ENCODE data around the gene RBBP6.
A peak's percentile ranks its signal among the peaks of the same experiment; 100 is the strongest.
"Not testable (repeated sequence)": the region's sequence is repeated elsewhere in the genome, so short reads cannot be mapped to it uniquely, and the experiment has no call there.

The RBBP6 gene

DNA sequence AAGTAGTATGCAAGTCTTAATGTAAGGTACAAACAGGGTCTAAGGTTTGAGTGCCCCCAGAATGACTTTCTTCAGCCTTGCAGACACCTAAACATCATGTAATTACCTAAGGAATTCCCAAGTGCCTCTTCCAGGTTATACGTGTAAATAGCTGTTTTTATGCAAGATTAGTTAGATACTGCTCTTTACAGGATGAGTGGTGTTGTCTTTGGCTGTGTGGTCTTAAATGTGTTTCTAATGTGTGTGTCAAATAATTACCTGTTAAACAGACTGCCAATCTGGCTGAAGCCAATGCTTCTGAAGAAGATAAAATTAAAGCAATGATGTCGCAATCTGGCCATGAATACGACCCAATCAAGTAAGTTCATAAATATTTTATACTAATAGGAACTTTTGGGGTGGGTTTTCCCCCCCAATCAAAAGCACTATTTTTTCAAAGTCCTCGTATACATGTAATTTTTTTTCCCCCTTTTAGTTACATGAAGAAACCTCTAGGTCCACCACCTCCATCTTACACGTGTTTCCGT lies 16.0 kb downstream of the RBBP6 start:
- FAIRE-seq (no peak), DNase-seq (ENCODE audit: low spot score) (no peak)

DNA sequence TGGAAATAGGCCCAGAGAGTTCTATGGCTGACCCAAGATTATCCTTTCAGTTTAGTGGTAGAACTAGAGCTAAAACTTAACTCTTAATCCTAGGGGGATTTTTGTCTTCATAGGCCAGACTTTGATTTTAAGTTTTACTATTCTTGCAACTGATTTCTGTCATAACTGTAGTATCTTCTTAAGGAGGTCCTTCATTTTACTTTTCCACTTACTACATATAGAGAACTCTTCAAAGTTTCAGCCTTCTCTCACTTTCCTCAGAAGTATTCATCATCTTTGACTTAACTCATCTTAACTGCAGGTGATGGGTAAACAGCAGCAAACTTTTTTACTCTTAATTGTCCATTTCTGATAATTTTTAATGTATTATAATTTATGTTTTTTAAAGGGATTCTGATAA lies 23.4 kb downstream of the RBBP6 start:
- FAIRE-seq: no peak
- no peak for DNase-seq (ENCODE audit: low spot score)

DNA sequence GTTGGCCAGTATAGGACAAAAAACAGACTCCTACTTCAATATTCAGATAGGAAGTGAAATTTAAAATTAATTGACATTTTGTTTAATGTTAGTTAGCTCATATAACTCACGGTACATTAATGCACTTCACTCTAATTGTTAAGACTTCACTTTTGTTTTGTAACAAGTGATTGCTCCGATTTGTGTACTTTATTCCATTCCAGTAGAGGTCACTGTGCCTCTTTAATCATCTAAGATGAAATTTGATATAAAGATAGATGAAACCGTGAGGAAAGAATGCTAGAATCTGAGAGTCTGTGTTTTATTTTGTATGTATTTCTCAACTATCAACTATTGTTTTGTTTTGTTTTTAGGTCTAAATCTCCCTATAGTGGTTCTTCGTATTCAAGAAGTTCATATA lies 29.0 kb downstream of the RBBP6 start:
- FAIRE-seq: no peak
- DNase-seq (ENCODE audit: low spot score): no peak

DNA sequence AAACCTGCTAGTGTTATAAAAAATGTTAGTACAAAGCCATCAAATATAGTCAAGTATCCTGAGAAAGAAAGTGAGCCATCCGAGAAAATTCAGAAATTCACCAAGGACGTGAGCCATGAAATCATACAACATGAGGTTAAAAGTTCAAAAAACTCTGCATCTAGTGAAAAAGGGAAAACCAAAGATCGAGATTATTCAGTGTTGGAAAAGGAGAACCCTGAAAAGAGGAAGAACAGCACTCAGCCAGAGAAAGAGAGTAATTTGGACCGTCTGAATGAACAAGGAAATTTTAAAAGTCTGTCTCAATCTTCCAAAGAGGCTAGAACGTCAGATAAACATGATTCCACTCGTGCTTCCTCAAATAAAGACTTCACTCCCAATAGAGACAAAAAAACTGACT lies 31.7 kb downstream of the RBBP6 start:
- DNase-seq (ENCODE audit: low spot score): no peak
- FAIRE-seq: no peak

DNA sequence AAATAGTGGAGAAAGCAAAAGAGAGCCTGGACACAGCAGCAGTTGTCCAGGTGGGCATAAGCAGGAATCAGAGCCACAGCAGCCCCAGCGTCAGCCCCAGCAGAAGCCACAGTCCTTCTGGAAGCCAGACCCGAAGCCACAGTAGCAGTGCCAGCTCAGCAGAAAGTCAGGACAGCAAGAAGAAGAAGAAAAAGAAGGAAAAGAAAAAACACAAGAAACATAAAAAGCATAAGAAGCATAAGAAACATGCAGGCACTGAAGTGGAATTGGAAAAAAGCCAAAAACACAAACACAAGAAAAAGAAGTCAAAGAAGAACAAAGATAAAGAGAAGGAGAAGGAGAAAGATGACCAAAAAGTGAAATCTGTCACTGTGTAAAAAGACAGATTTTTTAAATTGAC lies 32.7 kb downstream of the RBBP6 start:
- FAIRE-seq: no peak

DNA sequence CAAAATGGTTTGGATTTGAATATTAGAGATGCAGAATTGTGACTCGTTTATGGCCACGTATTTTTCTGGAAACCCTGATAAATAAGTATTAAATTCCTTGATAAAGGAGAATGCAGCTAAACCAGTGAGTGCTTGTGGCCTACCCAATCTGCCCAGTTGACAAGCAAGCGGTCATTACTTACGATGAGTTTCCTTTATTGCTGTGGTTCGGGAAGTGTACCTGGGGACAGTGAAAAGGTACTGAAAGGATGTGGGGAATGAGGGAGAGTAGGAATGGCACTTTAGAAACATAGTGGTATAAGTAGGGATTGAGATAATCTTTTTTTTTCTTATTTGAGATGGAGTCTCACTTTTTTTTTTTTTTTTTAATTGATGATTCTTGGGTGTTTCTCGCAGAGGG lies 33.8 kb downstream of the RBBP6 start:
- no peak for FAIRE-seq

More for the DNA sequence above, 32.7 kb downstream of the RBBP6 start:
- no peak for DNase-seq (ENCODE audit: low spot score)

DNA sequence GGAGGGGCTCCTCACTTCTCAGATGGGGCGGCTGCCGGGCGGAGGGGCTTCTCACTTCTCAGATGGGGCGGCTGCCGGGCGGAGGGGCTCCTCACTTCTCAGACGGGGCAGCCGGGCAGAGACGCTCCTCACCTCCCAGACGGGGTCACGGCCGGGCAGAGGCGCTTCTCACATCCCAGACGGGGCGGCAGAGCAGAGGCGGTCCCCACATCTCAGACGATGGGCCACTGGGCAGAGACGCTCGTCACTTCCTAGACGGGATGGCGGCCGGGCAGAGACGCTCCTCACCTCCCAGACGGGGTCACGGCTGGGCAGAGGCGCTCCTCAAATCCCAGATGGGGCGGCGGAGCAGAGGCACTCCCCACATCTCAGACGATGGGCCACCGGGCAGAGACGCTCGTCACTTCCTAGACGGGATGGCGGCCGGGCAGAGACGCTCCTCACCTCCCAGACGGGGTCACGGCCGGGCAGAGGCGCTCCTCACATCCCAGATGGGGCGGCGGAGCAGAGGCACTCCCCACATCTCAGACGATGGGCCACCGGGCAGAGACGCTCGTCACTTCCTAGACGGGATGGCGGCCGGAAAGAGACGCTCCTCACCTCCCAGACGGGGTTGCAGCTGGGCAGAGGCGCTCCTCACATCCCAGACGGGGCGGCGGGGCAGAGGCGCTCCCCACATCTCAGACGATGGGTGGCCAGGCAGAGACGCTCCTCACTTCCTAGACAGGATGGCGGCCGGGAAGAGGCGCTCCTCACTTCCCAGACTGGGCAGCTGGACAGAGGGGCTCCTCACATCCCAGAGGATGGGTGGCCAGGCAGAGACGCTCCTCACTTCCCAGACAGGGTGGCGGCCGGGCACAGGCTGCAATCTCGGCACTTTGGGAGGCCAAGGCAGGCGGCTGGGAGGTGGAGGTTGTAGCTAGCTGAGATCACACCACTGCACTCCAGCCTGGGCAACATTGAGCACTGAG lies 35.4 kb downstream of the RBBP6 start:
- DNase-seq (ENCODE audit: low spot score); FAIRE-seq: not testable (repeated sequence)

More for the DNA sequence above, 33.8 kb downstream of the RBBP6 start:
- DNase-seq (ENCODE audit: low spot score): no peak

DNA sequence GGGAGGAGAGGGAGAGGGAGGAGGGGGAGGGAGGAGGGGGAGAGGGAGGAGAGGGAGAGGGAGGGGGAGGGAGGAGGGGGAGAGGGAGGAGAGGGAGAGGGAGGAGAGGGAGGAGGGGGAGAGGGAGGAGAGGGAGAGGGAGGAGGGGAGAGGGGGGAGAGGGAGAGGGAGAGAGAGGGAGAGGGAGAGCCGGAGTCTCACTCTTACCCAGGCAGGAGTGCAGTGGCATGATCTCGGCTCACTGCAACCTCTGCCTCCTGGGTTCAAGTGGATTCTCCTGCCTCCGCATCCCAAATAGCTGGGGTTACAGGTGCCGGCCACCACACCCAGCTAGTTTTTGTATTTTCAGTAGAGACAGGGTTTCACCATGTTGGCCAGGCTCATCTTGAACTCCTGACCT lies 36.4 kb downstream of the RBBP6 start:
- not testable (repeated sequence) for FAIRE-seq

DNA sequence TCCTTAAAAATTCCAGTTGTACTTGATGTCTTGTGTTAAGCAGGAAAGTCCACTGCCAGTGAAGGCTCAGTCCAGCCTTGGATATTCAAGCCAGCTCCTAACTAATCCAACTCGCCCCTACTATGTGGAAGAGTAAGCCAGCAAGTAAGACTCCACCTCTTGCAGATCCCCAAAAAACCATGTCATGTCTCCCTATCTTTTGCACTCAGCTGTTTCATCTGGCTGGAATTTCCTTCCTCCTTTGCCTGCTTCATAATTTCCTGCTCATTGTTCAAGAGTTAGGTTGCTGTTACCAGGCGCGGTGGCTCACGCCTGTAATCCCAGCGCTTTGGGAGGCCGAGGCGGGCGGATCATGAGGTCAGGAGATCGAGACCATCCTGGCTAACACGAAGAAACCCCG lies 37.8 kb downstream of the RBBP6 start:
- DNase-seq (ENCODE audit: low spot score): no peak
- no peak for FAIRE-seq

More for the DNA sequence above, 36.4 kb downstream of the RBBP6 start:
- not testable (repeated sequence) for DNase-seq (ENCODE audit: low spot score)

DNA sequence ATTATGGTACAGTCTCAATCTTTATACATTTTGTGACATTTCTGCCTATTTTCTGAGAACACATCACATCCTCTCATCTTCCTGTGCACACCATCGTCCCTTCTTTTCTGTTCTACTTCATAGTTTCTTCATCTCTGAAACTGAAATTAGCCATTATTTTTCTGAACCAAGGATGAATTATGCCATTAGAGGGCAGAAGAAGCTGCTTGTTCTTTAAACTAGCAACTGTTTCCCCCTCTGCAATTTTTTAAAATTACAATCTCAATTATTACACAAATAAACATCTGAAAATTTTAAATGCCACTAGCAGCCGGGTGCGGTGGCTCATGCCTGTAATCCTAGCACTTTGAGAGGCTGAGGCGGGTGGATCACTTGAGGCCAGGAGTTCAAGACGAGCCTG lies 41.3 kb downstream of the RBBP6 start:
- DNase-seq (ENCODE audit: low spot score) (no peak), FAIRE-seq (no peak)

DNA sequence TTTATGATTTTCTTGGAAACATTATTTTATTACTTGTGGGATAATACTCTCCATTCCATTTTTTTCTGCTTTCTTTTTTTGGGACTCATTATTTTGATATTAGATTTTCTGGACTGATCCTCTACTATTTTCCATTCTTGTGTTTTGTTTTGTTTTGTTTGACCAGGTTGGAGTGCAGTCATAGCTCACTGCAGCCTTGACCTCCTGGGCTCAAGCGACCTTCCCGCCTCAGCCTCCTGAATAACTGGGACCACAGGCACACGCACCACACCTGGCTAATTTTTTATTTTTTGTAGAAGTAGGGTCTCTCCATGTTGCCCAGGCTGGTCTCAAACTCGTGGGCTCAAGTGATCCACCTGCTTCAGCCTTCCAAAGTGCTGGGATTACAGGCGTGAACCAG lies 44.1 kb downstream of the RBBP6 start:
- no peak for FAIRE-seq
- DNase-seq (ENCODE audit: low spot score): no peak

DNA sequence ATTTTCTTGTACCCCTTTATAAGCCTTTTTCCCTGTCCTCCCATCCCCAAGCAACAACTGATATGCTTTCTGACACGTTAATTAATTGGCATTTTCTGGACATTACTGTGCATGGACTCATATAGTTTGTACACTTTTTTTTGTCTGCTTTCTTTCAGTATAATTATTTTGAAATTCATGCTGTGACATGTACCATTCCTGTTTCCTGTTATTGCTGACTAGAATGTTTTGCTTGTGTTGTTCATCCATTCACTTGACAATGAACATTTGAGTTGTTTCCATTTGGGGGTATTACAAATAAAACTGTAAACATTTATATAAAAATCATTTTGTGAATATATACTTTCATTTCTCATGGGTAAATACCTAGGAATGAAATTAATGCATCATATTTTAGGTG lies 50.6 kb downstream of the RBBP6 start:
- no peak for FAIRE-seq
- DNase-seq (ENCODE audit: low spot score): no peak

DNA sequence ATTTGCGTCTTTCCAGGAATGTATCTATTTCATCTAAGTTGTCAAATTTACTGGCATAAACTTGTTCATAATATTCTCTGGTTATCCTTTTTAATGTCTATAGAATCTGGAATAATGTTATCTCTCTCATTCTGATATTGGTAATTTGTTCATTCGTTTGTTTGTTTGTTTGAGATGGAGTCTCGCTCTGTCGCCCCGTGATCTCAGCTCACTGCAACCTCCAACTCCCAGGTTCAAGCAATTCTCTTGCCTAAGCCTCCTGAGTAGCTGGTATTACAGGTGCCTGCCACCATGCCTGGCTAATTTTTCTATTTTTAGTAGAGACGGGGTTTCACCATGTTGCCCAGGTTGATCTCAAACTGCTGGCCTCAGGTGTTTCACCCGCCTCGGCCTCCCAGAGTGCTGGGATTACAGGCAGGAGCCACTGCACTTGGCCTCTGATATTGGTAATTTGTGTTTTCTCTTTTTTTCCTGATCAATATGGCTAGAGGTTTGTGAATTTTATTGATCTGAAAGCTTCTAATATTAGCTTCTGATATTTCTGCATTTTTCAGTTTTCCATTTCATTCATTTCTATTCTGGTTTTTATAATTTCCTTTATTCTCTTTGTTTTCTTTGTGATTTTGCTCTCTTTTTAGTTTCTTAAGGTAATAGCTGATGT lies 59.5 kb downstream of the RBBP6 start:
- DNase-seq (ENCODE audit: low spot score) (no peak), FAIRE-seq (no peak)

DNA sequence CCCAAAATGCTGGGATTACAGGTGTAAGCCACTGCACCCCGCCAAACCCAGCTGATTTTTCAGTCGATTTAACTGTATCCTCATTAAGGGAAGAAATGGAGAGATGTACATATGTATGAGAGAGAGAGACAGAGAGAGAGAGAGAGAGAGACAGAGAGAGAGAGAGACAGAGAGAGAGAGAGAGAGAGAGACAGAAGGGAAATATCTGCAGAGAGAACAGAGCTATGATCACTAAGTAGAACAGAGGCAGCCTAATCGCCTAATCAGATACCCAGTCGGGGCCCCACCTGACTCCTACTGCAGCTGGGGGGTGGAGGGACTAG lies 70.0 kb downstream of the RBBP6 start:
- DNase-seq (ENCODE audit: low spot score) (no peak), FAIRE-seq (no peak)

DNA sequence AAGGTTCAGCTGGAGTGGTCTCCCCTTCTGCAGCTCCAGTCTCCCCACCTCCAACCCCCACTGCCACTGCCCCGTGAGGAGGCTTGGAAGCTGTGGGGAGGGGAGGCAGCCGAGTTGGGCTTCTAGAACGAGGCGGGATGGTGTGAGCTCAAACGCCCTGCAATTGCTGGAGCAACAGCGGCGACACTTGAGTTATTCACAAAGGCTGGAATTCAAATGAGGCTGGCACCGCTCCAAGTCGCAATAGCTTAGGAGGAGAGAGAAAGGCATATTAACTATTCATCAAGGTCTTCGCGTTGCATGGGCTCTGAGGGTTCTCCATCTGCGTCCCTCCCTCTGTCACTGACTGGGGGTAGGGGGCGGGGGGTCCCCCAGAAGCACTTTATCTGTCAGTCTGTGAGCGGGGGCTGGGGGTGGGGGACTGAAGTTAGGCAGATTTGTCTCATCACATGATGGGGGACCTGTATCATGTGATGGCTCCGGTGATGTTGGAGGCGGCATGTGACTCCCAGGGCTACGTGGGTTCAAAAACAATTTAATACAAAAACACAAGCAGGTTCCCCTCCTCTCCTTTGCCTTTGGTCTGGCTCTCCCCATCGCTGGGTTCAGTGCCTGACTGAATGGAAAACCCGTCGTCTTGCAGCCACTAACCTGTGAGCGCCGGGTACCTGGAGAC lies 70.5 kb downstream of the RBBP6 start:
- DNase-seq (ENCODE audit: low spot score): peak; percentile 42
- no peak for FAIRE-seq

DNA sequence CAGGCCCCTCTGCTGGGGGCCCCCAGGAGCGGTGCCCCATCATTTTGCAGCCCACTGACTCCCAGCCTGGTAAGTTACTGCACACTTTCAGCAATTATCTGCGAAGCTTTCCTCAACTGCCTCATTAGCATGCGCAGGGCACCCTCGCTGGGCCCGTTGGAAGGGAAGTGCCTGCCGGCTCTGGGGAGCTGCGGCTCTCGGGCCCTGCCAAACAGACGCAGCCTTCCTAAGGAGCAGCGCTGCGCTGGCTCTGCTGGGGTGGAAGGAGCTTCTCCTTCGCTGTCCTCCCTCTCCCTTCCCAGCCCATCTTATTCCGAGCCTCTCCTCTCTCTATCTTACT lies 71.0 kb downstream of the RBBP6 start:
- DNase-seq (ENCODE audit: low spot score) (no peak), FAIRE-seq (no peak)

DNA sequence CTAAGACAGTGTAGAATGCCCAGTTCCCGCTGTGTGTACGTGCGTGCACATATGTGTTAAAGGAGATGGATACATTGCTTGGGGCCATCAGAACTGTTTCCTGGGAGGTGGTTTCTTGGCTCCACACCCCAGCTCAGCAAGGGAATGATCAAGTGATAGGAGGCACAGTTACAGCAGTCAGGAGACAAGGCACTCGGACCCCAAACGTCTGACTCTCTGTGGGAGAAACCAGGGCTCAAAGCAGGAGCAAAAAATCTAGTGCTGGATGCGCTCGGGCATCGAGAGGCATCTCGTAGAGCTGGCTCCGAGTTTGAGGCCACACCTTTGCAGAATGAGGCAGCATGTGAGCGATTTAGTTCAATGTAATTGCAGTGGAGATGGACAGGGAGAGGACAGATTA lies 71.9 kb downstream of the RBBP6 start:
- DNase-seq (ENCODE audit: low spot score) (no peak), FAIRE-seq (no peak)

DNA sequence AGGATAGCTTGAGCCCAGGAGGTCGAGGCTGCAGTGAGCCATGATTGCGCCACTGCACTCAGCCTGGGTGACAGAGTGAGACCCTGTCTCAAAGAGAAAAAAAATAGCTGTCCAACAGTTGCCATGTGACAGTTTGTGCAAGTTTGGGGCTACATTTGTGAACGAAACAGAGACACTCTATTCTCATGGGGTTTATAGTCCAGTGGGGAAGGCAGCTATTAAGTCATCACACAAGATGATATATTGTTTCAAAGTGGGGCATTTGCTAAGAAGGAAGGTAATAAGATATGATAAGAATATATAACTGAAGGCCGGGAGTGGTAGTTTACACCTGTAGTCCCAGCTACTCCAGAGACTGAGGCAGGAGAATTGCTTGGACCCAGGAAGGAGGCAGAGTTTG lies 73.3 kb downstream of the RBBP6 start:
- no peak for FAIRE-seq
- DNase-seq (ENCODE audit: low spot score): no peak

DNA sequence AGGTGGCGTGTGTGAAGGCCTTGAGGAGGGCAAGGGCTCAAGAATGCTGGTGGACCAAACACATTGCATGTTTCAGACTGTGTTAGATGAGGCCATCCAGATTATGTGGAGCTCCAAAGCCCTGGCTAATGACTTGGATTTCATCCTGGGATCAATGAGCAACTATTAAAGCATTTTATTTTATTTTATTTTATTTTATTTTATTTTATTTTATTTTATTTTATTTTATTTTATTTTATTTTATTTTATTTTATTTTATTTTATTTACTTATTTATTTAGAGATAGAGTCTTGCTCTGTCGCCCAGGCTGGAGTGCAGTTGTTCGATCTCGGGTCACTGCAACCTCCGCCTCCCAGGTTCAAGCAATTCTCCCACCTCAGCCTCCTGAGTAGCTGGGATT lies 73.9 kb downstream of the RBBP6 start:
- not testable (repeated sequence) for FAIRE-seq; DNase-seq (ENCODE audit: low spot score)

DNA sequence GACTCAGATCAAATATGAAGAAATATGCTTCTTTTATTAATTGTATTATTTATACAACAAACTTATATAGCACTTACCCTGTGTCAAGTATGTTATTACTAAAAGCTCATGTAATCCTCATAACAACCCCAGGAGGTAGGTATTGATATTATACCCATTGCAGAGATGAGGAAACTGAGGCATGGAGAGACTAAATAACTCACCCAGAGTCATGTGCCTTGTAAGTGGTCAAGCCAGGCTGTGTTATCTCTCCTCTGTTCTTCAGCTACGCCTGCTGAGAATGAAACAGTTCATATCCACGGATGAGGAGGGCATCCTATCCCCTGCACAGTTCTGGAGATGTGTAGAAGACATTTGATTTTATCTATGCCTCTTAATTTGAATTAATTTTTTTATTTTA lies 78.1 kb downstream of the RBBP6 start:
- FAIRE-seq (no peak), DNase-seq (ENCODE audit: low spot score) (no peak)
